Mesothelial cell of epicardium (in vitro differentiated cells): ENCODE data around the gene RNF213. TPM values are rescaled to one million over a fixed set of nuclear protein-coding genes. Genes with fewer than 3 reads are reported as not detected.

Experiments
- DNase-seq, 2 experiments: peaks; one replicate each; pipeline ENCODE4 v3.0.0; 2021; ENCODE audit warnings: low spot score in 2 of 2; ENCODE audit not compliant: unreplicated experiment in 2 of 2
- H3K27ac Mint-ChIP-seq: 2 replicates; pipeline ENCODE4 v1.8.0; 2021; ENCODE audit warnings: mixed read lengths
- H3K27me3 Mint-ChIP-seq: 2 replicates; pipeline ENCODE4 v1.8.0; 2021; ENCODE audit warnings: low read depth, mixed read lengths
- H3K36me3 Mint-ChIP-seq: 2 replicates; pipeline ENCODE4 v1.8.0; 2021; ENCODE audit warnings: mixed read lengths
- H3K4me1 Mint-ChIP-seq: 2 replicates; pipeline ENCODE4 v1.8.0; 2021; ENCODE audit warnings: mixed read lengths
- H3K4me3 Mint-ChIP-seq: 2 replicates; pipeline ENCODE4 v1.8.0; 2021; ENCODE audit warnings: mild to moderate bottlenecking, moderate library complexity, mixed read lengths
- H3K9me3 Mint-ChIP-seq: 2 replicates; pipeline ENCODE4 v1.8.0; 2021; ENCODE audit warnings: mixed read lengths
- total RNA-seq: library from RNA; stranded (reverse); gene quantifications from 3 replicates; pipeline ENCODE4 v1.2.1, GENCODE V29; 2021
- TF ChIP-seq, protein P1 (sequence below): fragments of 200-600 bp; sonication (generic); IDR thresholded peaks from one replicate; pipeline ENCODE4 v1.5.0; 2021; ENCODE audit warnings: antibody characterized with exemption; ENCODE audit not compliant: unreplicated experiment

The RNF213 gene
- total RNA-seq, 1 donor from 2014 or later, result 76.7 TPM

GRCh38 chr17:80214012-80214877 is 46.4 kb upstream of the RNF213 start:
- Mint-ChIP-seq H3K36me3 (peaks cover 12% of the 10 kb centered on the region), H3K27me3 (no peaks in the 10 kb centered on the region), H3K4me1 (peaks cover 9% of the 10 kb centered on the region), H3K9me3 (no peaks in the 10 kb centered on the region), H3K27ac (no peak overlapping the region), H3K4me3 (no peak overlapping the region)
- TF ChIP-seq, protein P1, sequence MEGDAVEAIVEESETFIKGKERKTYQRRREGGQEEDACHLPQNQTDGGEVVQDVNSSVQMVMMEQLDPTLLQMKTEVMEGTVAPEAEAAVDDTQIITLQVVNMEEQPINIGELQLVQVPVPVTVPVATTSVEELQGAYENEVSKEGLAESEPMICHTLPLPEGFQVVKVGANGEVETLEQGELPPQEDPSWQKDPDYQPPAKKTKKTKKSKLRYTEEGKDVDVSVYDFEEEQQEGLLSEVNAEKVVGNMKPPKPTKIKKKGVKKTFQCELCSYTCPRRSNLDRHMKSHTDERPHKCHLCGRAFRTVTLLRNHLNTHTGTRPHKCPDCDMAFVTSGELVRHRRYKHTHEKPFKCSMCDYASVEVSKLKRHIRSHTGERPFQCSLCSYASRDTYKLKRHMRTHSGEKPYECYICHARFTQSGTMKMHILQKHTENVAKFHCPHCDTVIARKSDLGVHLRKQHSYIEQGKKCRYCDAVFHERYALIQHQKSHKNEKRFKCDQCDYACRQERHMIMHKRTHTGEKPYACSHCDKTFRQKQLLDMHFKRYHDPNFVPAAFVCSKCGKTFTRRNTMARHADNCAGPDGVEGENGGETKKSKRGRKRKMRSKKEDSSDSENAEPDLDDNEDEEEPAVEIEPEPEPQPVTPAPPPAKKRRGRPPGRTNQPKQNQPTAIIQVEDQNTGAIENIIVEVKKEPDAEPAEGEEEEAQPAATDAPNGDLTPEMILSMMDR, result no peak
- no peak for DNase-seq

DNA sequence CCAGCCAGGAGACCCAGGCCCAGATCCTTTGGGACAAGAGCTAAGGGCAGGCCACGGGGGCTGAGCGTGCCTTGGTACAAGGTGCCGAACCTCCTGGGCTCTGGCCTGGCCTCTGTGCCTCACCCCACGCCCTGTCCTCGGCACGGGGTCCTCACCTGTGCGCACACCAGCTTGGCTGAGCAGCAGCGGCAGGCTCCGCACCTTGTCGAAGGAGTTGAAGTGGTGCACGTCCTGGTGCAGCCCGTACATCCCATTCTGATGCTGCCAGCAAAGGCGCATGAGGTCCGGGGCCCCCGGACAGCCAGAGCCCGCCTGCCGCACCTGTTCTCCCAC is 45.8 kb upstream of the RNF213 start:
- peaks cover 12% of the 10 kb centered on the region for H3K4me1 Mint-ChIP-seq
- no peak overlapping the region for H3K27ac Mint-ChIP-seq
- no peak for DNase-seq
- H3K4me3 Mint-ChIP-seq, result no peak overlapping the region
- no peaks in the 10 kb centered on the region for H3K9me3 Mint-ChIP-seq
- H3K36me3 Mint-ChIP-seq, result peaks cover 12% of the 10 kb centered on the region
- H3K27me3 Mint-ChIP-seq, result no peaks in the 10 kb centered on the region
- TF ChIP-seq, protein P1, result no peak

DNA sequence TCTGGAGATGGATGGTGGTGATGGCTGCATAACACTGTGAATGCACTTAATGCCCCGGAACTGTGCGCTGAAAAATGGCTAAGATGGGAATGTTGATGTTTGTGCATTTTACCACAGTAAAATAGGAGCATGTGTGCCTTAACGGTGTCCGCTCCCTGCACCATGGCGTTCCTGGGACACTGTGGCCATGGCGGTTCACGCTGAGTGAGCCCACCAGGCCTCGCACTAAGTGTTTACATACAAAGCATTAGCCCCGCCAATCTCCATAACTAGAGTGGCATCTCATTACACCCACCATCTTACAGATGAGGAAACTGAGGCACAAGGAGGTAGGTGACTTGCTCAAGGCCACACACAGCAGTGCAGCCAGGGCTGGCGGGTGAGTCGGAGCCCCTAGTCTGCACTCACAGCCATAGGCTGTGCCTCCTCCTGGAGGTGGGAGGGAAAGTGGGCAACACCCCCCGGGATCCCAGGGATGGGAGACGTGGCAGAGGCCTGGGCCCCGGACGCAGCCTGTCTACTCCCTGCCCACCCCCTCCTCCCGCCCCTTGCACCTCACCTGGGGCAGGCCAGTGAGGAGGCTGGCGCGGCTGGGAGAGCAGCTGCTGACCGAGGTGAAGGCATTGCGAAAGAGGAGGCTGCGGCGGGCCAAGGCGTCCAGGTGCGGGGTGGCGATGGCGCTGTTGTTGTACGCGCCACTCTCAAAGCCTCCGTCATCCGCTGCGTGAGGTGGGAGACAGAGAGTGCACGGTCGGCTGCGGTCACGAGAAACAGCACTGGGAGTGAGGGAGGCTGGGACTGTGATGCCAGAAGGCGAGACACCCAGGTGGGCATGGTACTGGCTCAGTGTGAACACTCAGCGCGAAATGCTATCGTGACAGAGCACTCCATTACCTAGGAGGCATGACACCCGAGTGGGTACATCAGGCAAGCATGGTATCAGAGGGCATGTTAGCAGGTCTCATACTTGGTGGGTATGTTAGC is 43.9 kb upstream of the RNF213 start:
- Mint-ChIP-seq H3K4me1 (peaks cover 16% of the 10 kb centered on the region), H3K27me3 (no peaks in the 10 kb centered on the region), H3K27ac (no peak overlapping the region), H3K9me3 (no peaks in the 10 kb centered on the region), H3K4me3 (no peak overlapping the region), H3K36me3 (peaks cover 3% of the 10 kb centered on the region)
- TF ChIP-seq, protein P1, result no peak
- no peak for DNase-seq

GRCh38 chr17:80217703-80218362 is 42.8 kb upstream of the RNF213 start:
- Mint-ChIP-seq H3K36me3 (peaks cover 3% of the 10 kb centered on the region), H3K4me3 (no peak overlapping the region), H3K27ac (no peak overlapping the region), H3K27me3 (no peaks in the 10 kb centered on the region), H3K9me3 (no peaks in the 10 kb centered on the region), H3K4me1 (peaks cover 16% of the 10 kb centered on the region)
- TF ChIP-seq, protein P1, result no peak
- DNase-seq, result no peak

DNA sequence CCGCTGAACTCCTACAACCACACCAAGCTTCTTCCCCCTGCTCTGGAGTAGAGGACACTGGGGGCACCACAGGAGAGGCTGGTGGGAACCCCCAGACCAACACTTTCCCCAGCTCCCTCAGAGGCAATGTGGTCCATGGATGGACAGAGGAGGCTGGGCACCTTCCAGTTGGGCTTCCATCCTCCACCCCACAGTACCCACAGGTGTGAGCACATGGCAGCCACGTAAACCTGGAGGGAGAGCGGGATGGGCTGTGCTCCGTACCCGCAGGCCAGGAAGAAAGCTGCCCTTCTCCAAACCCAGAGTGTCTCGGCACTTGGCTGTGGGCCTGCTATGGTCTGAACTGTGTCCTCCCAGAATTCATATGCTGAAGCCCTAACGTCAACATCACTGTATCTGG is 42.3 kb upstream of the RNF213 start:
- DNase-seq, result no peak
- Mint-ChIP-seq H3K9me3 (no peaks in the 10 kb centered on the region), H3K4me3 (peak overlapping the region; percentile 89), H3K27ac (peak overlapping the region; percentile 91), H3K36me3 (peaks cover 8% of the 10 kb centered on the region), H3K4me1 (peaks cover 16% of the 10 kb centered on the region), H3K27me3 (no peaks in the 10 kb centered on the region)
- TF ChIP-seq, protein P1, result no peak
